HG03097 (cell line): ENCODE measurements around the gene HPDL.
"Not testable (repeated sequence)": the region's sequence is repeated elsewhere in the genome, so short reads cannot be mapped to it uniquely, and the experiment has no call there.

Experiments used
- ATAC-seq: cut with Tn5 transposase; IDR thresholded peaks from one replicate; pipeline ENCODE4 v1.9.1; 2021; ENCODE audit not compliant: unreplicated experiment, low FRiP score

The HPDL gene

GRCh38 chr1:45348966-45349677 lies 22.4 kb downstream of the HPDL start:
- no peak for ATAC-seq

GRCh38 chr1:45351508-45351907 lies 24.8 kb downstream of the HPDL start:
- no peak for ATAC-seq

- no peak for ATAC-seq
These were observed 27.0 kb downstream of the HPDL start for GRCh38 chr1:45353685-45354084.

GRCh38 chr1:45354838-45355237 lies 28.1 kb downstream of the HPDL start:
- no peak for ATAC-seq

- no peak for ATAC-seq
These were observed 29.0 kb downstream of the HPDL start for GRCh38 chr1:45355683-45356082.

GRCh38 chr1:45356186-45356585 lies 29.5 kb downstream of the HPDL start:
- no peak for ATAC-seq

- ATAC-seq = no peak
These were observed 33.3 kb downstream of the HPDL start for GRCh38 chr1:45359882-45360513.

- ATAC-seq = not testable (repeated sequence)
These were observed 34.3 kb downstream of the HPDL start for GRCh38 chr1:45360981-45361380.

GRCh38 chr1:45364294-45364693 lies 37.6 kb downstream of the HPDL start:
- ATAC-seq = no peak

GRCh38 chr1:45365051-45365450 lies 38.4 kb downstream of the HPDL start:
- ATAC-seq = no peak

- ATAC-seq = no peak
These were observed 43.9 kb downstream of the HPDL start for GRCh38 chr1:45370575-45370974.

- ATAC-seq = no peak
These were observed 46.9 kb downstream of the HPDL start for GRCh38 chr1:45373573-45373972.

GRCh38 chr1:45375104-45376090 lies 48.7 kb downstream of the HPDL start:
- ATAC-seq = no peak

- no peak for ATAC-seq
These were observed 51.5 kb downstream of the HPDL start for GRCh38 chr1:45378184-45378583.
